WTC11 (cell line): ENCODE data around the gene GMPR2. TPM values are rescaled to one million over a fixed set of nuclear protein-coding genes. Genes with fewer than 3 reads are reported as not detected.

Experiments
- ATAC-seq: fragments of 200-7000 bp; cut with Tn5 transposase; 2 replicates; pipeline ENCODE4 v1.10.0; 2021; ENCODE audit warnings: mild to moderate bottlenecking, moderate library complexity
- CTCF ChIA-PET: fragments of 300-600 bp; sonication (Branson Sonifier 250); formaldehyde crosslinking; loops from one replicate; lab custom pipeline; 2021; ENCODE audit warnings: antibody characterized with exemption; lab: Charles Lee
- POLR2A ChIA-PET: fragments of 350-600 bp; sonication (Branson Sonifier 250); formaldehyde crosslinking; loops from one replicate; lab custom pipeline; 2021; ENCODE audit warnings: antibody characterized with exemption; lab: Charles Lee
- DNase-seq: peaks from one replicate; pipeline ENCODE4 v3.0.0; 2021; ENCODE audit warnings: low spot score
- H3K27ac Mint-ChIP-seq: 2 replicates; pipeline ENCODE4 v1.8.0; 2021; ENCODE audit warnings: mixed read lengths
- H3K27me3 Mint-ChIP-seq: 2 replicates; pipeline ENCODE4 v1.8.0; 2021; ENCODE audit warnings: low read depth, mild to moderate bottlenecking, moderate library complexity, mixed read lengths
- H3K36me3 Mint-ChIP-seq: 2 replicates; pipeline ENCODE4 v1.8.0; 2021; ENCODE audit warnings: mixed read lengths
- H3K4me1 Mint-ChIP-seq: 2 replicates; pipeline ENCODE4 v1.8.0; 2022; ENCODE audit warnings: mixed read lengths
- H3K4me3 Mint-ChIP-seq: 2 replicates; pipeline ENCODE4 v1.8.0; 2021; ENCODE audit warnings: mild to moderate bottlenecking, moderate library complexity, mixed read lengths
- H3K9me3 Mint-ChIP-seq: 2 replicates; pipeline ENCODE4 v1.8.0; 2021; ENCODE audit warnings: mixed read lengths
- ARID4B ChIP-seq: sonication (generic); formaldehyde crosslinking; IDR thresholded peaks from 2 replicates; pipeline ENCODE4 v1.8.0; 2023; ENCODE audit warnings: missing genetic modification reagents, mild to moderate bottlenecking, borderline replicate concordance
- CTCF ChIP-seq: fragments of 200-600 bp; IDR thresholded peaks from 2 replicates; pipeline ENCODE4 v1.8.0; 2022; ENCODE audit warnings: antibody characterized with exemption
- ELF4 ChIP-seq: sonication (generic); formaldehyde crosslinking; IDR thresholded peaks from 2 replicates; pipeline ENCODE4 v1.8.1; 2022; ENCODE audit warnings: low read depth, mild to moderate bottlenecking, moderate library complexity, missing genetic modification reagents
- ERG ChIP-seq: fragments of 250-450 bp; sonication (Bioruptor Pico); IDR thresholded peaks from 2 replicates; pipeline ENCODE4 v1.8.0; 2021; ENCODE audit warnings: mild to moderate bottlenecking
- IRF1 ChIP-seq: sonication (generic); formaldehyde crosslinking; IDR thresholded peaks from 2 replicates; pipeline ENCODE4 v1.8.0; 2023; ENCODE audit warnings: missing genetic modification reagents
- JAZF1 ChIP-seq: fragments of 250-450 bp; sonication (Bioruptor Pico); IDR thresholded peaks from 2 replicates; pipeline ENCODE4 v1.9.0; 2021; ENCODE audit warnings: moderate library complexity, mild to moderate bottlenecking, inconsistent platforms
- NFE2L1 ChIP-seq: sonication (generic); formaldehyde crosslinking; IDR thresholded peaks from 2 replicates; pipeline ENCODE4 v1.8.1; 2023; ENCODE audit warnings: missing genetic modification reagents
- NR2C2 ChIP-seq: sonication (generic); formaldehyde crosslinking; IDR thresholded peaks from 2 replicates; pipeline ENCODE4 v1.8.0; 2022; ENCODE audit warnings: mild to moderate bottlenecking, missing genetic modification reagents
- SMAD4 ChIP-seq: sonication (generic); formaldehyde crosslinking; IDR thresholded peaks from 2 replicates; pipeline ENCODE4 v1.8.0; 2022; ENCODE audit warnings: mild to moderate bottlenecking, missing genetic modification reagents
- USF1 ChIP-seq: sonication (generic); formaldehyde crosslinking; IDR thresholded peaks from 2 replicates; pipeline ENCODE4 v1.8.0; 2022; ENCODE audit warnings: mild to moderate bottlenecking, missing genetic modification reagents
- USF2 ChIP-seq: sonication (generic); formaldehyde crosslinking; IDR thresholded peaks from 2 replicates; pipeline ENCODE4 v1.8.1; 2023; ENCODE audit warnings: mild to moderate bottlenecking, missing genetic modification reagents, moderate library complexity
- ZBTB21 ChIP-seq: sonication (generic); formaldehyde crosslinking; IDR thresholded peaks from 2 replicates; pipeline ENCODE4 v1.8.1; 2023; ENCODE audit warnings: mild to moderate bottlenecking, missing genetic modification reagents, borderline replicate concordance
- ZNF281 ChIP-seq: sonication (generic); formaldehyde crosslinking; IDR thresholded peaks from 2 replicates; pipeline ENCODE4 v1.8.0; 2023; ENCODE audit warnings: mild to moderate bottlenecking, missing genetic modification reagents
- ZNF396 ChIP-seq: fragments of 250-450 bp; sonication (Bioruptor Pico); IDR thresholded peaks from 2 replicates; pipeline ENCODE4 v1.8.0; 2021; ENCODE audit warnings: mild to moderate bottlenecking, moderate library complexity, borderline replicate concordance
- ZNF423 ChIP-seq: fragments of 250-450 bp; sonication (Bioruptor Pico); IDR thresholded peaks from 2 replicates; pipeline ENCODE4 v2.1.2; 2022; ENCODE audit warnings: mild to moderate bottlenecking, moderate library complexity
- ZNF425 ChIP-seq: fragments of 250-450 bp; sonication (Bioruptor Pico); conservative IDR thresholded peaks from 2 replicates; pipeline ENCODE4 v1.9.0; 2021; ENCODE audit warnings: mild to moderate bottlenecking
- total RNA-seq: library from RNA; stranded (reverse); gene quantifications from 3 replicates; pipeline ENCODE4 v1.2.3, GENCODE V29; 2021

The GMPR2 gene
- total RNA-seq, 1 experiment from 2014 or later = 82.3 TPM

- TF ChIP-seq CTCF = no peak
- no peak for TF ChIP-seq USF1 (CRISPR knock-in tag)
These were observed 4.1 kb downstream of the GMPR2 start (continued) for GRCh38 chr14:24236689-24237462.

GRCh38 chr14:24237463-24237955 is 4.8 kb downstream of the GMPR2 start:
- TF ChIP-seq ARID4B (CRISPR knock-in tag) (no peak), IRF1 (no peak), NR2C2 (CRISPR knock-in tag) (no peak), NFE2L1 (CRISPR knock-in tag) (no peak), ZNF396 (CRISPR knock-in tag) (no peak), SMAD4 (no peak), ZBTB21 (CRISPR knock-in tag) (no peak), ELF4 (CRISPR knock-in tag) (no peak), ERG (CRISPR knock-in tag) (no peak), JAZF1 (CRISPR knock-in tag) (no peak)
- CTCF ChIA-PET = no interaction called here
- ATAC-seq = no peak
- H3K4me3 Mint-ChIP-seq = no peak overlapping the region
- no peak overlapping the region for H3K27ac Mint-ChIP-seq
- H3K36me3 Mint-ChIP-seq = peaks cover 55% of the 10 kb centered on the region
- H3K4me1 Mint-ChIP-seq = peaks cover 20% of the 10 kb centered on the region
- no peak for DNase-seq
- POLR2A ChIA-PET = no interaction called here
- H3K27me3 Mint-ChIP-seq = no peaks in the 10 kb centered on the region
- H3K9me3 Mint-ChIP-seq = no peaks in the 10 kb centered on the region

GRCh38 chr14:24238123-24238522 is 5.4 kb downstream of the GMPR2 start:
- ChIA-PET POLR2A (interaction anchor here (1.1 kb wide), 1 partner anchor 62 kb away, joined by 4 read pairs; the partner anchor contains the start of genes DHRS1 and NOP9), CTCF (interaction anchor here (1.3 kb wide), 1 partner anchor 70 kb away, joined by 3 read pairs; the partner anchor contains the start of gene CIDEB)
- Mint-ChIP-seq H3K36me3 (peaks cover 55% of the 10 kb centered on the region), H3K9me3 (no peaks in the 10 kb centered on the region), H3K27me3 (no peaks in the 10 kb centered on the region), H3K27ac (no peak overlapping the region), H3K4me1 (peaks cover 21% of the 10 kb centered on the region), H3K4me3 (no peak overlapping the region)
- DNase-seq (no peak), ATAC-seq (no peak)
- TF ChIP-seq USF2 (CRISPR knock-in tag) (no peak), ZNF281 (no peak), ZNF423 (CRISPR knock-in tag) (no peak), ZNF425 (CRISPR knock-in tag) (no peak)
